ENCODE data around the gene FAM131A. TPM values are rescaled to one million over a fixed set of nuclear protein-coding genes. Genes with fewer than 3 reads are reported as not detected.

FAM131A gene
- total and polyA plus RNA-seq, 2 donors (not counting 3 experiments of a cell fraction or from before 2014, with no cell fraction given) = 19.9 to 29.9 TPM

GRCh38 chr3:184386047-184386806 lies 48.8 kb downstream of the FAM131A start:
- POLR2A ChIA-PET = no interaction called here

More at GRCh38 chr3:184386047-184386806, 48.8 kb downstream of the FAM131A start:
- Histone ChIP-seq H3K36me3 (ENCODE audit: control insufficient read depth in 2 of 2, extremely low read depth in 1 of 2, insufficient read depth in 2 of 2, low read length in 2 of 2) (no peaks in the 10 kb centered on the region), H3K9me1 (replicated peaks; ENCODE audit: control insufficient read depth, extremely low read depth, insufficient read depth, low read length) (no peaks in the 10 kb centered on the region), H3K27ac (ENCODE audit: insufficient read depth, low read depth, low read length) (no peak overlapping the region), H3K9ac (replicated peaks; ENCODE audit: extremely low read depth, insufficient read depth, low read length) (no peak overlapping the region), H2AFZ (ENCODE audit: low read depth, low read length) (no peak overlapping the region), H3K4me3 (replicated peaks in 1 of 3; ENCODE audit: insufficient read depth in 1 of 3, low read depth in 1 of 3, low read length in 3 of 3) (no peak overlapping the region), H4K20me1 (replicated peaks; ENCODE audit: control insufficient read depth, extremely low read depth, insufficient read depth, low read length) (no peaks in the 10 kb centered on the region), H3K79me2 (ENCODE audit: control insufficient read depth, insufficient read depth, low read length) (no peaks in the 10 kb centered on the region), H3K27me3 (ENCODE audit: control insufficient read depth in 2 of 2, insufficient read depth in 2 of 2, low read length in 2 of 2) (peaks cover 23 to 27% of the 10 kb centered on the region in 2 experiments), H3K9me3 (replicated peaks; ENCODE audit: control insufficient read depth, insufficient read depth, low read length) (no peaks in the 10 kb centered on the region), H3K4me1 (ENCODE audit: control insufficient read depth, extremely low read depth, insufficient read depth, low read length) (peaks cover 3% of the 10 kb centered on the region), H3K4me2 (ENCODE audit: insufficient read depth, low read length) (no peak overlapping the region)
- intact Hi-C loops (cut with micrococcal nuclease) = no loop called here
- TF ChIP-seq JUN (IDR thresholded peaks at IDR 0.05; ENCODE audit: borderline replicate concordance, insufficient read depth, insufficient read length, low read depth) (no peak), POLR2A (IDR thresholded peaks at IDR 0.05; ENCODE audit: low read depth, low read length) (no peak), MYC (IDR thresholded peaks at IDR 0.05; ENCODE audit: low read depth, low read length) (no peak), POLR2AphosphoS5 (IDR thresholded peaks at IDR 0.05; ENCODE audit: insufficient read depth, low read depth, low read length) (no peak), FOS (IDR thresholded peaks at IDR 0.05; ENCODE audit: borderline replicate concordance, insufficient read depth, low read length) (no peak), EZH2 (IDR thresholded peaks at IDR 0.05; ENCODE audit: borderline replicate concordance, low read depth, low read length, severe bottlenecking) (no peak), GATA2 (IDR thresholded peaks at IDR 0.05; ENCODE audit: insufficient read depth, insufficient read length, low read depth, low read length) (no peak)
- TF ChIP-seq, protein P1, sequence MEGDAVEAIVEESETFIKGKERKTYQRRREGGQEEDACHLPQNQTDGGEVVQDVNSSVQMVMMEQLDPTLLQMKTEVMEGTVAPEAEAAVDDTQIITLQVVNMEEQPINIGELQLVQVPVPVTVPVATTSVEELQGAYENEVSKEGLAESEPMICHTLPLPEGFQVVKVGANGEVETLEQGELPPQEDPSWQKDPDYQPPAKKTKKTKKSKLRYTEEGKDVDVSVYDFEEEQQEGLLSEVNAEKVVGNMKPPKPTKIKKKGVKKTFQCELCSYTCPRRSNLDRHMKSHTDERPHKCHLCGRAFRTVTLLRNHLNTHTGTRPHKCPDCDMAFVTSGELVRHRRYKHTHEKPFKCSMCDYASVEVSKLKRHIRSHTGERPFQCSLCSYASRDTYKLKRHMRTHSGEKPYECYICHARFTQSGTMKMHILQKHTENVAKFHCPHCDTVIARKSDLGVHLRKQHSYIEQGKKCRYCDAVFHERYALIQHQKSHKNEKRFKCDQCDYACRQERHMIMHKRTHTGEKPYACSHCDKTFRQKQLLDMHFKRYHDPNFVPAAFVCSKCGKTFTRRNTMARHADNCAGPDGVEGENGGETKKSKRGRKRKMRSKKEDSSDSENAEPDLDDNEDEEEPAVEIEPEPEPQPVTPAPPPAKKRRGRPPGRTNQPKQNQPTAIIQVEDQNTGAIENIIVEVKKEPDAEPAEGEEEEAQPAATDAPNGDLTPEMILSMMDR (IDR thresholded peaks at IDR 0.05; ENCODE audit: extremely low read depth in 1 of 2, insufficient read depth in 1 of 2, low read depth in 1 of 2, low read length in 2 of 2) = no peak
- TF ChIP-seq, protein P2, sequence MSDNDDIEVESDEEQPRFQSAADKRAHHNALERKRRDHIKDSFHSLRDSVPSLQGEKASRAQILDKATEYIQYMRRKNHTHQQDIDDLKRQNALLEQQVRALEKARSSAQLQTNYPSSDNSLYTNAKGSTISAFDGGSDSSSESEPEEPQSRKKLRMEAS (IDR thresholded peaks at IDR 0.05; ENCODE audit: insufficient read depth, insufficient read length) = no peak
- DNase-seq (ENCODE audit: low read depth, low spot score) (no peak), FAIRE-seq (no peak)
- dilution Hi-C loops (cut with MboI; ENCODE audit: extremely low pct_ligation_motif_present, low sequenced_read_pairs) = no loop called here
- no TSS peak for BruUV-seq (replicated peaks)
- CTCF ChIA-PET = interaction anchor here (1.0 to 6.9 kb wide), 5 partner anchors 11 to 161 kb away, joined by 3 to 52 read pairs (median 6); no protein-coding TSS in a partner anchor

Measured in endothelial cell of umbilical vein (primary cell).